ENCODE data around the gene PRM3. TPM values are rescaled to one million over a fixed set of nuclear protein-coding genes. Genes with fewer than 3 reads are reported as not detected.

The PRM3 gene
- polyA plus RNA-seq, 1 donor from 2014 or later, result not detected

DNA sequence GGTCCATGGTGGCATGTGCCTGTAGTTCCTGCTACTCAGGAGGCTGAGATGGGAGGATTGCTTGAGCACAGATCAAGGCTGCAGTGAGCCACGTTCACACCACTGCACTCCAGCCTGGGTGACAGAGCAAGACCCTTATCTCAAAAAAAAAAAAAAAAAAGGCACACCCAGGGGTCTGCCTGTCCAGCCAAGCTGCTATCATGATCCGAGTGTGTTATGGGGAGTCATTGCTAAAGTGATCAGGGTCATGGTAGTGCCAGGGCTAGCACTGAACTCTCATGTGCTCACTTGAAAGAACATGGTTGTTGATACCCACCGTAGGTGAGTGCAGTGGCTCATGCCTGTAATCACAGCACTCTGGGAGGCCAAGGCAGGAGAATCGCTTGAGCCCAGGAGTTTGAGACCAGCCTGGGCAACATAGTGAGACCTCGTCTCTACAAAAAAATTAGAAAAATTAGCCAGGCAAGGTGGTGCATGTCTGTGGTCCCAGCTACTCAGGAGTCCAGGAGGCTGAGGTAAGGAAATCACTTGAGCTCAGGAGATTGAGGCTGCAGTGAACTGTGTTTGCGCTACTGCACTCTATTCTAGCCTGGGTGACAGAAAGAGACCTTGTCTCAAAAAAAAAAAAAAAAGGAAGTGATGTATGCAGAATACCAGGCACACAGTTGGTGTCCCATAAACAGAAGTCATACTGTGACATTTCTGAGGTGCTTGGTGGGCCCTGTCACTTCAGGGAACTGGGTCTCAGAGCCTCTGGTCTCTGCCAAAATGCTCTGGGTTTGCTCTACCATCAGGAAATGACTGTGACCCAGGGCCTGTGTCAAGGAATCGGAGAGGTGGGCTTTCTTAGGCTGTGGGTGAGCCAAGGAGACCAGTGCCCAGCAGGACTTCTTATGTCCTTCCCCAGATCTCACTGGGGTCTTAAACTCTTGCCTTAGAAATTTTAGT is 5.5 kb upstream of the PRM3 start:
- TF ChIP-seq MXI1 (conservative IDR thresholded peaks at IDR 0.05; ENCODE audit: poor library complexity, severe bottlenecking), result no peak
- no peak for TF ChIP-seq RAD21 (conservative IDR thresholded peaks at IDR 0.05)
- no peak for TF ChIP-seq TAF1 (IDR thresholded peaks at IDR 0.05; ENCODE audit: low read depth)
- no peak for TF ChIP-seq POLR2AphosphoS5 (IDR thresholded peaks at IDR 0.05)
- H3K79me2 ChIP-seq (replicated peaks; ENCODE audit: insufficient read depth, low read length), result no peaks in the 10 kb centered on the region
- H3K9me2 ChIP-seq (ENCODE audit: insufficient read depth, low read length), result no peaks in the 10 kb centered on the region
- no peaks in the 10 kb centered on the region for H3K27me3 ChIP-seq (ENCODE audit: insufficient read depth, low read depth, low read length)
- H3K9ac ChIP-seq (ENCODE audit: low read length), result no peak overlapping the region
- H3K4me2 ChIP-seq (ENCODE audit: low read length), result no peak overlapping the region
- no peaks in the 10 kb centered on the region for H3F3A ChIP-seq (ENCODE audit: insufficient read depth, low read length, poor library complexity, severe bottlenecking)
- H3K4me3 ChIP-seq (ENCODE audit: low read length), result no peak overlapping the region
- no peak overlapping the region for H3K27ac ChIP-seq (ENCODE audit: low read length)
- H3K36me3 ChIP-seq (ENCODE audit: insufficient read depth, low read length), result no peaks in the 10 kb centered on the region
- no peaks in the 10 kb centered on the region for H3K9me3 ChIP-seq (ENCODE audit: low read length)
- no peak overlapping the region for H2AFZ ChIP-seq (ENCODE audit: low read depth, low read length)
- no peaks in the 10 kb centered on the region for H4K20me1 ChIP-seq (ENCODE audit: insufficient read depth)

DNA sequence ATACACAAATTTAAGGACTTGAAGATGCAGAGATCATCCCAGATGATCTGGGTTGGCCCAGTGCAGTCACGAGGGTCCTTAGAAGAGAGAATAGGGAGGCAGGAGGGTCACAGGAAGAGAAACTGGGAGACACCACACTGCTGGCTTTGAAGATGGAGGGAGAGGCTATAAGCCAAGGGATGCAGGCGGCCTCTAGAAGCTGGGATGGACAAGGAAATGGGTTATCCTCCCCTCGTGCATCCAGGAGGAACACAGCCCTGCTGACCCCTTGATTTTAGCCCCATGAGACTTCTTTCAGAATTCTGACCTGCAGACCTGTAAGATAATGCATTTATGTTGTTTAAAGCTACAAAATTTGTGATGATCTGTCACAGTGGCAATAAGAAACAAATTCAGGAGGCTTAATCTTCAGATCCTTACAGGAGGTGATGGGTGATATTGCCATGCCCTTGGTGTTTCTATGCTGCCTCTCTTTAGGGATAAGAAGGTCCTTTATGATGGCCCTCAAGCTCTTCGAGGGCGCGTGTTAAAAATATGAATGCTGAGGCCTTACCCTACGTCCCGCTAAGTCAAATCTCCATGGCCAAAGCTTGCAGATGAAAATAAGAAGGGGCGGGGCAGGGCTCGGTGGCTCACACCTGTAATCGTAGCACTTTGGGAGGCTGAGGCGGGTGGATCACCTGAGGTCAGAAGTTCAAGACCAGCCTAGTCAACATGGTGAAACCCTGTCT is 4.3 kb upstream of the PRM3 start:
- no peaks in the 10 kb centered on the region for H3K9me2 ChIP-seq (ENCODE audit: insufficient read depth, low read length)
- H4K20me1 ChIP-seq (ENCODE audit: insufficient read depth), result no peaks in the 10 kb centered on the region
- H3K9ac ChIP-seq (ENCODE audit: low read length), result no peak overlapping the region
- H3K79me2 ChIP-seq (replicated peaks; ENCODE audit: insufficient read depth, low read length), result no peaks in the 10 kb centered on the region
- no peak overlapping the region for H3K4me2 ChIP-seq (ENCODE audit: low read length)
- no peaks in the 10 kb centered on the region for H3K27me3 ChIP-seq (ENCODE audit: insufficient read depth, low read depth, low read length)
- TF ChIP-seq EZH2 (IDR thresholded peaks at IDR 0.05; ENCODE audit: borderline replicate concordance, insufficient read depth, low read length, poor library complexity, severe bottlenecking), result no peak
- H3K36me3 ChIP-seq (ENCODE audit: insufficient read depth, low read length), result no peaks in the 10 kb centered on the region
- no peaks in the 10 kb centered on the region for H3K9me3 ChIP-seq (ENCODE audit: low read length)
- no peak overlapping the region for H3K27ac ChIP-seq (ENCODE audit: low read length)
- no peaks in the 10 kb centered on the region for H3F3A ChIP-seq (ENCODE audit: insufficient read depth, low read length, poor library complexity, severe bottlenecking)
- no peak overlapping the region for H3K4me3 ChIP-seq (ENCODE audit: low read length)
- H2AFZ ChIP-seq (ENCODE audit: low read depth, low read length), result no peak overlapping the region

DNA sequence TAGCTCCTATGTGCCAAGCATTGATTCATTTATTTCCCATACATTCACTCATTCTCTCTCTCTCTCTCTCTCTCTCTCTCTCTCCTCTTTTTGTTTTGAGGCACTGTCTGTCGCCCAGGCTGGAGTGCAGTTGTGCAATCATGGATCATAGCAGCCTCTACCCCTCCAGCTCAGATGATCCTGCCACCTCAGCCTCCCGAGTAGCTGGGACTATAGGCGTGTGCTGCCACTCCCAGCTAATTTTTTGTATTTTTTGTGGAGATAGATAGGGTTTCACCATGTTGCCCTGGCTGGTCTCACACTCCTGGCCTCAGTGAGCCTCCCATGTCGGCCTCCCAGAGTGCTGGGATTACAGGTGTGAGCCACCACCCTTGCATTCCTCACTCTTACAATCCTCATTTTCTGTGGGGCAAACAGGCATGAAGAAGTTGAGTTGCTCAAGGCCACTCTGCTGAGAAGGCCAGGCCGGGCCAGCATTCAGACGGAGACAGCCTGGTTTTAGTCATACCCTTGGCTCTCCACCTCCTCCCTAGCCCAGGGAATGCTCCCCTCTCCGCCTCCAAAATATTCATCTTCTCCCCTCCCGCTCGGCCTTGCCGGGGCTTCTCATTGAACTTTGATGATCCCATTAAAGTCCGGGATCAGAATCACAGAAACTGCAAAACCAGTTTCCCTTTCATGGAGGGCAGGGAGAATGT is 3.6 kb upstream of the PRM3 start:
- H3K79me2 ChIP-seq (replicated peaks; ENCODE audit: insufficient read depth, low read length), result no peaks in the 10 kb centered on the region
- no peaks in the 10 kb centered on the region for H3K36me3 ChIP-seq (ENCODE audit: insufficient read depth, low read length)
- no peak overlapping the region for H3K4me2 ChIP-seq (ENCODE audit: low read length)
- H3K27ac ChIP-seq (ENCODE audit: low read length), result no peak overlapping the region
- no peak overlapping the region for H2AFZ ChIP-seq (ENCODE audit: low read depth, low read length)
- TF ChIP-seq SMC3 (conservative IDR thresholded peaks at IDR 0.05; ENCODE audit: poor library complexity), result no peak
- TF ChIP-seq POLR2AphosphoS5 (IDR thresholded peaks at IDR 0.05), result no peak
- TF ChIP-seq EP300 (conservative IDR thresholded peaks at IDR 0.05; ENCODE audit: poor library complexity, severe bottlenecking), result no peak
- TF ChIP-seq, protein P1, sequence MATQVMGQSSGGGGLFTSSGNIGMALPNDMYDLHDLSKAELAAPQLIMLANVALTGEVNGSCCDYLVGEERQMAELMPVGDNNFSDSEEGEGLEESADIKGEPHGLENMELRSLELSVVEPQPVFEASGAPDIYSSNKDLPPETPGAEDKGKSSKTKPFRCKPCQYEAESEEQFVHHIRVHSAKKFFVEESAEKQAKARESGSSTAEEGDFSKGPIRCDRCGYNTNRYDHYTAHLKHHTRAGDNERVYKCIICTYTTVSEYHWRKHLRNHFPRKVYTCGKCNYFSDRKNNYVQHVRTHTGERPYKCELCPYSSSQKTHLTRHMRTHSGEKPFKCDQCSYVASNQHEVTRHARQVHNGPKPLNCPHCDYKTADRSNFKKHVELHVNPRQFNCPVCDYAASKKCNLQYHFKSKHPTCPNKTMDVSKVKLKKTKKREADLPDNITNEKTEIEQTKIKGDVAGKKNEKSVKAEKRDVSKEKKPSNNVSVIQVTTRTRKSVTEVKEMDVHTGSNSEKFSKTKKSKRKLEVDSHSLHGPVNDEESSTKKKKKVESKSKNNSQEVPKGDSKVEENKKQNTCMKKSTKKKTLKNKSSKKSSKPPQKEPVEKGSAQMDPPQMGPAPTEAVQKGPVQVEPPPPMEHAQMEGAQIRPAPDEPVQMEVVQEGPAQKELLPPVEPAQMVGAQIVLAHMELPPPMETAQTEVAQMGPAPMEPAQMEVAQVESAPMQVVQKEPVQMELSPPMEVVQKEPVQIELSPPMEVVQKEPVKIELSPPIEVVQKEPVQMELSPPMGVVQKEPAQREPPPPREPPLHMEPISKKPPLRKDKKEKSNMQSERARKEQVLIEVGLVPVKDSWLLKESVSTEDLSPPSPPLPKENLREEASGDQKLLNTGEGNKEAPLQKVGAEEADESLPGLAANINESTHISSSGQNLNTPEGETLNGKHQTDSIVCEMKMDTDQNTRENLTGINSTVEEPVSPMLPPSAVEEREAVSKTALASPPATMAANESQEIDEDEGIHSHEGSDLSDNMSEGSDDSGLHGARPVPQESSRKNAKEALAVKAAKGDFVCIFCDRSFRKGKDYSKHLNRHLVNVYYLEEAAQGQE (IDR thresholded peaks at IDR 0.05; ENCODE audit: borderline replicate concordance), result no peak
- no peak for TF ChIP-seq RAD21 (conservative IDR thresholded peaks at IDR 0.05)
- no peak for TF ChIP-seq EZH2 (IDR thresholded peaks at IDR 0.05; ENCODE audit: borderline replicate concordance, insufficient read depth, low read length, poor library complexity, severe bottlenecking)
- no peak for TF ChIP-seq TAF1 (IDR thresholded peaks at IDR 0.05; ENCODE audit: low read depth)
- no peak for TF ChIP-seq MXI1 (conservative IDR thresholded peaks at IDR 0.05; ENCODE audit: poor library complexity, severe bottlenecking)
- TF ChIP-seq, protein P2, sequence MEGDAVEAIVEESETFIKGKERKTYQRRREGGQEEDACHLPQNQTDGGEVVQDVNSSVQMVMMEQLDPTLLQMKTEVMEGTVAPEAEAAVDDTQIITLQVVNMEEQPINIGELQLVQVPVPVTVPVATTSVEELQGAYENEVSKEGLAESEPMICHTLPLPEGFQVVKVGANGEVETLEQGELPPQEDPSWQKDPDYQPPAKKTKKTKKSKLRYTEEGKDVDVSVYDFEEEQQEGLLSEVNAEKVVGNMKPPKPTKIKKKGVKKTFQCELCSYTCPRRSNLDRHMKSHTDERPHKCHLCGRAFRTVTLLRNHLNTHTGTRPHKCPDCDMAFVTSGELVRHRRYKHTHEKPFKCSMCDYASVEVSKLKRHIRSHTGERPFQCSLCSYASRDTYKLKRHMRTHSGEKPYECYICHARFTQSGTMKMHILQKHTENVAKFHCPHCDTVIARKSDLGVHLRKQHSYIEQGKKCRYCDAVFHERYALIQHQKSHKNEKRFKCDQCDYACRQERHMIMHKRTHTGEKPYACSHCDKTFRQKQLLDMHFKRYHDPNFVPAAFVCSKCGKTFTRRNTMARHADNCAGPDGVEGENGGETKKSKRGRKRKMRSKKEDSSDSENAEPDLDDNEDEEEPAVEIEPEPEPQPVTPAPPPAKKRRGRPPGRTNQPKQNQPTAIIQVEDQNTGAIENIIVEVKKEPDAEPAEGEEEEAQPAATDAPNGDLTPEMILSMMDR (IDR thresholded peaks at IDR 0.05; ENCODE audit: poor library complexity, severe bottlenecking), result no peak
- no peak overlapping the region for H3K9ac ChIP-seq (ENCODE audit: low read length)
- no peak overlapping the region for H3K4me3 ChIP-seq (ENCODE audit: low read length)
- no peaks in the 10 kb centered on the region for H3K27me3 ChIP-seq (ENCODE audit: insufficient read depth, low read depth, low read length)
- no peaks in the 10 kb centered on the region for H3F3A ChIP-seq (ENCODE audit: insufficient read depth, low read length, poor library complexity, severe bottlenecking)
- H3K9me2 ChIP-seq (ENCODE audit: insufficient read depth, low read length), result no peaks in the 10 kb centered on the region
- H4K20me1 ChIP-seq (ENCODE audit: insufficient read depth), result no peaks in the 10 kb centered on the region
- no peaks in the 10 kb centered on the region for H3K9me3 ChIP-seq (ENCODE audit: low read length)
